PFSK-1 (cell line): ENCODE results near the gene ZNF726.

ENCODE experiments used
- FOXP2 ChIP-seq: optimal IDR thresholded peaks from 2 replicates; pipeline ENCODE3; 2011; ENCODE audit warnings: borderline replicate concordance, control low read depth, inconsistent platforms; ENCODE audit not compliant: insufficient read depth; ENCODE audit errors: extremely low read length, extremely low read depth
- TF ChIP-seq, protein P1 (sequence below), 2 experiments: IDR thresholded peaks; 2 replicates each; pipeline versions ENCODE4 v1.6.1 to v1.8.0; 2011 to 2012; ENCODE audit warnings: low read depth in 2 of 2, low read length in 2 of 2, control low read depth in 1 of 2, inconsistent platforms in 1 of 2, mild to moderate bottlenecking in 1 of 2, moderate library complexity in 1 of 2; ENCODE audit not compliant: insufficient read depth in 1 of 2

DNA sequence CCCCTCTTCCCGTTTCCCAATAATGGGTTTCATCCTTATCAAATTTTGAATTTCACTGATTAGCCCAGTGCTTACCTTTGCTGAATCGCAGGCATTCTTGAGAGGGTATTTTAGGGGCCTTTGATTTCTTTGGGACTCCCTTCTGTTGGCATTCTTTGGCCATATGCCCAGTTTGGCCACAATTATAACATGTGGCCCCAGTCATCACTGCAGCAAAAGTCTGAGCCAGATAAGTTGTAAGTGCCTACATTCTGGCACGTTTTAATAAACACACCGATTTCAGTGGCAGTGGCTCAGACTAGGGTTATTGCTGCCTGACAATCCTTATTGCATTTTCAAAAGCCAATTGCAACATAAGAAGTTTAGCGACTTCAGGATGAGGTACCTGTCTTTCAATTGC is 41.4 kb downstream of the ZNF726 start:
- TF ChIP-seq, protein P1, sequence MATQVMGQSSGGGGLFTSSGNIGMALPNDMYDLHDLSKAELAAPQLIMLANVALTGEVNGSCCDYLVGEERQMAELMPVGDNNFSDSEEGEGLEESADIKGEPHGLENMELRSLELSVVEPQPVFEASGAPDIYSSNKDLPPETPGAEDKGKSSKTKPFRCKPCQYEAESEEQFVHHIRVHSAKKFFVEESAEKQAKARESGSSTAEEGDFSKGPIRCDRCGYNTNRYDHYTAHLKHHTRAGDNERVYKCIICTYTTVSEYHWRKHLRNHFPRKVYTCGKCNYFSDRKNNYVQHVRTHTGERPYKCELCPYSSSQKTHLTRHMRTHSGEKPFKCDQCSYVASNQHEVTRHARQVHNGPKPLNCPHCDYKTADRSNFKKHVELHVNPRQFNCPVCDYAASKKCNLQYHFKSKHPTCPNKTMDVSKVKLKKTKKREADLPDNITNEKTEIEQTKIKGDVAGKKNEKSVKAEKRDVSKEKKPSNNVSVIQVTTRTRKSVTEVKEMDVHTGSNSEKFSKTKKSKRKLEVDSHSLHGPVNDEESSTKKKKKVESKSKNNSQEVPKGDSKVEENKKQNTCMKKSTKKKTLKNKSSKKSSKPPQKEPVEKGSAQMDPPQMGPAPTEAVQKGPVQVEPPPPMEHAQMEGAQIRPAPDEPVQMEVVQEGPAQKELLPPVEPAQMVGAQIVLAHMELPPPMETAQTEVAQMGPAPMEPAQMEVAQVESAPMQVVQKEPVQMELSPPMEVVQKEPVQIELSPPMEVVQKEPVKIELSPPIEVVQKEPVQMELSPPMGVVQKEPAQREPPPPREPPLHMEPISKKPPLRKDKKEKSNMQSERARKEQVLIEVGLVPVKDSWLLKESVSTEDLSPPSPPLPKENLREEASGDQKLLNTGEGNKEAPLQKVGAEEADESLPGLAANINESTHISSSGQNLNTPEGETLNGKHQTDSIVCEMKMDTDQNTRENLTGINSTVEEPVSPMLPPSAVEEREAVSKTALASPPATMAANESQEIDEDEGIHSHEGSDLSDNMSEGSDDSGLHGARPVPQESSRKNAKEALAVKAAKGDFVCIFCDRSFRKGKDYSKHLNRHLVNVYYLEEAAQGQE (IDR thresholded peaks at IDR 0.05; ENCODE audit: insufficient read depth in 1 of 2, low read depth in 2 of 2, low read length in 2 of 2) = no peak
- TF ChIP-seq FOXP2 = no peak
